Measurements from ENCODE around the gene ABCA12. TPM values are rescaled to one million over a fixed set of nuclear protein-coding genes. Genes with fewer than 3 reads are reported as not detected.
"Not testable (repeated sequence)": the region's sequence is repeated elsewhere in the genome, so short reads cannot be mapped to it uniquely, and the experiment has no call there.

ABCA12 gene, protein sequence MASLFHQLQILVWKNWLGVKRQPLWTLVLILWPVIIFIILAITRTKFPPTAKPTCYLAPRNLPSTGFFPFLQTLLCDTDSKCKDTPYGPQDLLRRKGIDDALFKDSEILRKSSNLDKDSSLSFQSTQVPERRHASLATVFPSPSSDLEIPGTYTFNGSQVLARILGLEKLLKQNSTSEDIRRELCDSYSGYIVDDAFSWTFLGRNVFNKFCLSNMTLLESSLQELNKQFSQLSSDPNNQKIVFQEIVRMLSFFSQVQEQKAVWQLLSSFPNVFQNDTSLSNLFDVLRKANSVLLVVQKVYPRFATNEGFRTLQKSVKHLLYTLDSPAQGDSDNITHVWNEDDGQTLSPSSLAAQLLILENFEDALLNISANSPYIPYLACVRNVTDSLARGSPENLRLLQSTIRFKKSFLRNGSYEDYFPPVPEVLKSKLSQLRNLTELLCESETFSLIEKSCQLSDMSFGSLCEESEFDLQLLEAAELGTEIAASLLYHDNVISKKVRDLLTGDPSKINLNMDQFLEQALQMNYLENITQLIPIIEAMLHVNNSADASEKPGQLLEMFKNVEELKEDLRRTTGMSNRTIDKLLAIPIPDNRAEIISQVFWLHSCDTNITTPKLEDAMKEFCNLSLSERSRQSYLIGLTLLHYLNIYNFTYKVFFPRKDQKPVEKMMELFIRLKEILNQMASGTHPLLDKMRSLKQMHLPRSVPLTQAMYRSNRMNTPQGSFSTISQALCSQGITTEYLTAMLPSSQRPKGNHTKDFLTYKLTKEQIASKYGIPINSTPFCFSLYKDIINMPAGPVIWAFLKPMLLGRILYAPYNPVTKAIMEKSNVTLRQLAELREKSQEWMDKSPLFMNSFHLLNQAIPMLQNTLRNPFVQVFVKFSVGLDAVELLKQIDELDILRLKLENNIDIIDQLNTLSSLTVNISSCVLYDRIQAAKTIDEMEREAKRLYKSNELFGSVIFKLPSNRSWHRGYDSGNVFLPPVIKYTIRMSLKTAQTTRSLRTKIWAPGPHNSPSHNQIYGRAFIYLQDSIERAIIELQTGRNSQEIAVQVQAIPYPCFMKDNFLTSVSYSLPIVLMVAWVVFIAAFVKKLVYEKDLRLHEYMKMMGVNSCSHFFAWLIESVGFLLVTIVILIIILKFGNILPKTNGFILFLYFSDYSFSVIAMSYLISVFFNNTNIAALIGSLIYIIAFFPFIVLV (N-terminal part only)
- total RNA-seq (under 1 TPM; 0.10 to 0.22 TPM), polyA plus RNA-seq (ENCODE audit: insufficient read length in 2 of 2) (under 1 TPM; 0.14 to 0.17 TPM)
- long read RNA-seq, donor 1, result 0 reads
- long read RNA-seq, donor 2, result 0 reads
- long read RNA-seq, donor 3, partial matches to known transcripts, result 0 of 5 reads
- long read RNA-seq, donor 3, other reads (novel, unspliced or antisense), result 5 of 5 reads
- long read RNA-seq, donor 4, result 0 reads

DNA sequence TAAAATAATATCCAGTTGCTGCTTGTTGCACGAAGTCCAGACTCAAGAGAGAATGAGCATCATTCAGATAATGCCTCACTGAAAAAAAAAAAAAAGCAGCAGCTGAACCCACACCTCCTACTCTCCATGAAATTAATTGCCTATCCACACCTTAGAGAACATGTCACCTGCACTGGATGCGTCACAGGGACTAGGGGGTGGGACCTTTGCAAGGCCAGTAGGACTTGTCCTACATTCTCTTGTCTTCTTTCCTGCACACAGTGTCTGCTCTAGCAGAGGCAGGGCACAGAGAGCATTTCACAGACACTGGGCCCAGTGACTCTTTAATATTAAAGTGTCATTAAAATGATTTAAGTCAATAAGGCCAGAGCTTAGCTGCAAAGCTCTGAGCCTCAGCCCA, at the start of gene ABCA12:
ABCA12 (minus strand) TSS at position 148 of the 400 bp plus-strand sequence. CDS start 418 bp downstream, outside the sequence.
- Histone ChIP-seq H3K9me3 (ENCODE audit: control insufficient read depth, insufficient read depth, low read length) (no peaks in the 10 kb centered on the region), H3K4me1 (ENCODE audit: control insufficient read depth, insufficient read depth, low read length) (no peaks in the 10 kb centered on the region), H3K4me3 (ENCODE audit: low read depth, low read length) (no peak within 1 kb of the TSS), H3K27me3 (ENCODE audit: control insufficient read depth, insufficient read depth, low read length) (no peaks in the 10 kb centered on the region), H3K36me3 (ENCODE audit: control insufficient read depth, insufficient read depth, low read length) (no peaks in the 10 kb centered on the region), H3K27ac (ENCODE audit: low read depth, low read length) (no peak within 1 kb of the TSS)
- no peak for DNase-seq (ENCODE audit: low read depth in 4 of 6, low spot score in 6 of 6)
- WGBS (ENCODE audit: insufficient coverage), result 100% methylated on average over 2 of the region's 2 CpGs

GRCh38 chr2:215188078-215188477, 49.7 kb upstream of the ABCA12 start:
- no peak for DNase-seq (ENCODE audit: low read depth in 4 of 6, low spot score in 6 of 6)
- Histone ChIP-seq H3K4me1 (ENCODE audit: control insufficient read depth, insufficient read depth, low read length) (no peaks in the 10 kb centered on the region), H3K27me3 (ENCODE audit: control insufficient read depth, insufficient read depth, low read length) (no peaks in the 10 kb centered on the region), H3K9me3 (ENCODE audit: control insufficient read depth, insufficient read depth, low read length) (no peaks in the 10 kb centered on the region), H3K27ac (ENCODE audit: low read depth, low read length) (no peak overlapping the region), H3K36me3 (ENCODE audit: control insufficient read depth, insufficient read depth, low read length) (no peaks in the 10 kb centered on the region), H3K4me3 (ENCODE audit: low read depth, low read length) (no peak overlapping the region)

- no peaks in the 10 kb centered on the region for H3K4me1 ChIP-seq (ENCODE audit: control insufficient read depth, insufficient read depth, low read length)
- H3K27me3 ChIP-seq (ENCODE audit: control insufficient read depth, insufficient read depth, low read length), result no peaks in the 10 kb centered on the region
- WGBS (ENCODE audit: insufficient coverage), result no CpG with 5 or more reads among the region's 1 CpG
- no peak for DNase-seq (ENCODE audit: low read depth in 4 of 6, low spot score in 6 of 6)
- H3K9me3 ChIP-seq (ENCODE audit: control insufficient read depth, insufficient read depth, low read length), result no peaks in the 10 kb centered on the region
- H3K27ac ChIP-seq (ENCODE audit: low read depth, low read length), result no peak overlapping the region
- no peak overlapping the region for H3K4me3 ChIP-seq (ENCODE audit: low read depth, low read length)
- no peaks in the 10 kb centered on the region for H3K36me3 ChIP-seq (ENCODE audit: control insufficient read depth, insufficient read depth, low read length)
Observed at GRCh38 chr2:215186021-215186420, 47.6 kb upstream of the ABCA12 start.

GRCh38 chr2:215178121-215178520, 39.7 kb upstream of the ABCA12 start:
- peak in 1 of 6 donors; percentile 4 for DNase-seq (ENCODE audit: low read depth in 4 of 6, low spot score in 6 of 6)
- H3K4me1 ChIP-seq (ENCODE audit: control insufficient read depth, insufficient read depth, low read length), result no peaks in the 10 kb centered on the region

DNA sequence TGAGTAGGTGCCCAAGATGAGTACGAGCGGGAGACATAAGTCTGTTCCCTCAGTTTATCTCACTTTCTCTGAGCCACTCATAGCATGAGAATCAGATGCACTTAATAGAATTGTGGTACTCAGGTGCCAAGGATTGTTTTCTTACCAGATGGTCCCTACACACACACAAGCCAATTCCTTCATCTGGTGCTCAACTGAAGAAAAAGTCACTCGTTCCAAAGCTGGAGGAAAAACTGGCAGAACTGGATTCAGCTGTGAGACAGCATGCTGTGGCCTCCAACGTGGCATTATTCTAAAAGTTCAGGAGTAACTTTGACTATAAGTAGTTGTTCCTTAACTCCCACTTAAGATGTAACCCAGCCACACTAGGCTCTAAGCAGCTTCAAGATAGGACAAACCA, 33.4 kb upstream of the ABCA12 start:
- Histone ChIP-seq H3K4me3 (ENCODE audit: low read depth, low read length) (no peak overlapping the region), H3K9me3 (ENCODE audit: control insufficient read depth, insufficient read depth, low read length) (no peaks in the 10 kb centered on the region), H3K27me3 (ENCODE audit: control insufficient read depth, insufficient read depth, low read length) (no peaks in the 10 kb centered on the region), H3K27ac (ENCODE audit: low read depth, low read length) (no peak overlapping the region), H3K36me3 (ENCODE audit: control insufficient read depth, insufficient read depth, low read length) (no peaks in the 10 kb centered on the region), H3K4me1 (ENCODE audit: control insufficient read depth, insufficient read depth, low read length) (no peaks in the 10 kb centered on the region)
- peak in 1 of 6 donors; percentile 77 for DNase-seq (ENCODE audit: low read depth in 4 of 6, low spot score in 6 of 6)
- 90% methylated on average over 2 of the region's 4 CpGs for WGBS (ENCODE audit: insufficient coverage)

More at GRCh38 chr2:215178121-215178520, 39.7 kb upstream of the ABCA12 start:
- WGBS (ENCODE audit: insufficient coverage), result no CpG with 5 or more reads among the region's 4 CpGs
- H3K4me3 ChIP-seq (ENCODE audit: low read depth, low read length), result no peak overlapping the region
- H3K9me3 ChIP-seq (ENCODE audit: control insufficient read depth, insufficient read depth, low read length), result no peaks in the 10 kb centered on the region
- H3K27me3 ChIP-seq (ENCODE audit: control insufficient read depth, insufficient read depth, low read length), result no peaks in the 10 kb centered on the region
- no peaks in the 10 kb centered on the region for H3K36me3 ChIP-seq (ENCODE audit: control insufficient read depth, insufficient read depth, low read length)
- H3K27ac ChIP-seq (ENCODE audit: low read depth, low read length), result no peak overlapping the region

GRCh38 chr2:215171151-215171550, 32.7 kb upstream of the ABCA12 start:
- Histone ChIP-seq H3K4me1 (ENCODE audit: control insufficient read depth, insufficient read depth, low read length) (no peaks in the 10 kb centered on the region), H3K27ac (ENCODE audit: low read depth, low read length) (no peak overlapping the region), H3K27me3 (ENCODE audit: control insufficient read depth, insufficient read depth, low read length) (no peaks in the 10 kb centered on the region), H3K4me3 (ENCODE audit: low read depth, low read length) (no peak overlapping the region), H3K36me3 (ENCODE audit: control insufficient read depth, insufficient read depth, low read length) (no peaks in the 10 kb centered on the region), H3K9me3 (ENCODE audit: control insufficient read depth, insufficient read depth, low read length) (no peaks in the 10 kb centered on the region)
- WGBS (ENCODE audit: insufficient coverage), result 50% methylated on average over 1 of the region's 3 CpGs
- peak in 1 of 6 donors; percentile 6 for DNase-seq (ENCODE audit: low read depth in 4 of 6, low spot score in 6 of 6)

- WGBS (ENCODE audit: insufficient coverage), result 100% methylated on average over 1 of the region's 2 CpGs
Observed at GRCh38 chr2:215166505-215166904, 28.1 kb upstream of the ABCA12 start.

GRCh38 chr2:215163319-215163718, 24.9 kb upstream of the ABCA12 start:
- H3K4me1 ChIP-seq (ENCODE audit: control insufficient read depth, insufficient read depth, low read length); H3K27ac ChIP-seq (ENCODE audit: low read depth, low read length); H3K27me3 ChIP-seq (ENCODE audit: control insufficient read depth, insufficient read depth, low read length); H3K36me3 ChIP-seq (ENCODE audit: control insufficient read depth, insufficient read depth, low read length); H3K9me3 ChIP-seq (ENCODE audit: control insufficient read depth, insufficient read depth, low read length); DNase-seq (ENCODE audit: low read depth in 4 of 6, low spot score in 6 of 6); H3K4me3 ChIP-seq (ENCODE audit: low read depth, low read length): not testable (repeated sequence)
- WGBS (ENCODE audit: insufficient coverage), result 94% methylated on average over 20 of the region's 31 CpGs

More at GRCh38 chr2:215166505-215166904, 28.1 kb upstream of the ABCA12 start:
- H3K4me3 ChIP-seq (ENCODE audit: low read depth, low read length); DNase-seq (ENCODE audit: low read depth in 4 of 6, low spot score in 6 of 6); H3K27ac ChIP-seq (ENCODE audit: low read depth, low read length); H3K9me3 ChIP-seq (ENCODE audit: control insufficient read depth, insufficient read depth, low read length); H3K27me3 ChIP-seq (ENCODE audit: control insufficient read depth, insufficient read depth, low read length); H3K36me3 ChIP-seq (ENCODE audit: control insufficient read depth, insufficient read depth, low read length); H3K4me1 ChIP-seq (ENCODE audit: control insufficient read depth, insufficient read depth, low read length): not testable (repeated sequence)

- whole genome bisulfite sequencing (ENCODE audit: insufficient coverage), result 90% methylated on average over 6 of the region's 8 CpGs
- no peaks in the 10 kb centered on the region for H3K4me1 ChIP-seq (ENCODE audit: control insufficient read depth, insufficient read depth, low read length)
- H3K27ac ChIP-seq (ENCODE audit: low read depth, low read length), result no peak overlapping the region
- H3K27me3 ChIP-seq (ENCODE audit: control insufficient read depth, insufficient read depth, low read length), result no peaks in the 10 kb centered on the region
- H3K9me3 ChIP-seq (ENCODE audit: control insufficient read depth, insufficient read depth, low read length), result no peaks in the 10 kb centered on the region
- DNase-seq (ENCODE audit: low read depth in 4 of 6, low spot score in 6 of 6), result no peak
- no peaks in the 10 kb centered on the region for H3K36me3 ChIP-seq (ENCODE audit: control insufficient read depth, insufficient read depth, low read length)
- no peak overlapping the region for H3K4me3 ChIP-seq (ENCODE audit: low read depth, low read length)
Observed at GRCh38 chr2:215161301-215161829, 22.9 kb upstream of the ABCA12 start.

Data from spinal cord (tissue), 10 donors.